ENCODE data around the gene ADRM1.

DNA sequence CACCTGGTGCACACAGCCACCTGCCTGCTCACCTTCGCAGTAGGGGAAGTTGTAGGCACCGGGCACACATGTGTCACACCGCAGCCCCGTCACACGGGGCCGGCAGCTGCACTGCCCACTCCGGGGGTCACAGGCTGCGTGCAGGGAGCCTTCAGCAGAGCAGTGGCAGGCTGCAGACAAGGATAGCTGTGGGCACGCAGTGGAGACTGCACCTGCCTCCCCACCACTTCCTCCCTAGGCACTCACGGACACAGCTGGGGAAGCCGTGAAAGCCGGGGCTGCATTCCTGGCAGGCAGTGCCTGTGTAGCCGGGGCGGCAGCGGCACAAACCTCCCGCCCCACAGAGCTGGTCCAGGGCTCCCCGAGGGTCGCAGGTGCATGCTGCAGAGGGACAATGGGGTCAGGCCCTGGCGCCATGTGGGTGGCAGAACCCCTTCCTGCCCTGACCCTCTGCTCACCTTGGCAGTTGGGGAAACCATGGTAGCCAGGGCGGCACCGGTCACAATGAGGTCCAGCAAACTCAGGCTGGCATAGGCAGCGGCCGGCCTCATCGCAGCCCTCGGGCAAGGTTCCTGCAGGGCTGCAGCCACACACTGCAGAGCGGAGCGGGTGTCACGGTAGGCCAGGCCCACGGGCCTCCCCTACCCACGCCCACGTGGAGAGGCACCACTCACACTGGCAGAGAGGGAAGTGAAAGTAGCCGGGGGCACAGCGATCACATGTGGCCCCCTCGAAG is 34.9 kb downstream of the ADRM1 start:
- TF ChIP-seq OSR1 (CRISPR knock-in tag; IDR thresholded peaks at IDR 0.05) (no peak), GLIS3 (CRISPR knock-in tag; IDR thresholded peaks at IDR 0.05) (no peak), ISL1 (CRISPR knock-in tag; IDR thresholded peaks at IDR 0.05) (no peak), ZNF565 (CRISPR knock-in tag; conservative IDR thresholded peaks at IDR 0.05; ENCODE audit: low read depth) (no peak), BACH2 (CRISPR knock-in tag; IDR thresholded peaks at IDR 0.05; ENCODE audit: borderline replicate concordance) (no peak), ZFP3 (CRISPR knock-in tag; IDR thresholded peaks at IDR 0.05) (no peak)
- TF ChIP-seq, protein P1, sequence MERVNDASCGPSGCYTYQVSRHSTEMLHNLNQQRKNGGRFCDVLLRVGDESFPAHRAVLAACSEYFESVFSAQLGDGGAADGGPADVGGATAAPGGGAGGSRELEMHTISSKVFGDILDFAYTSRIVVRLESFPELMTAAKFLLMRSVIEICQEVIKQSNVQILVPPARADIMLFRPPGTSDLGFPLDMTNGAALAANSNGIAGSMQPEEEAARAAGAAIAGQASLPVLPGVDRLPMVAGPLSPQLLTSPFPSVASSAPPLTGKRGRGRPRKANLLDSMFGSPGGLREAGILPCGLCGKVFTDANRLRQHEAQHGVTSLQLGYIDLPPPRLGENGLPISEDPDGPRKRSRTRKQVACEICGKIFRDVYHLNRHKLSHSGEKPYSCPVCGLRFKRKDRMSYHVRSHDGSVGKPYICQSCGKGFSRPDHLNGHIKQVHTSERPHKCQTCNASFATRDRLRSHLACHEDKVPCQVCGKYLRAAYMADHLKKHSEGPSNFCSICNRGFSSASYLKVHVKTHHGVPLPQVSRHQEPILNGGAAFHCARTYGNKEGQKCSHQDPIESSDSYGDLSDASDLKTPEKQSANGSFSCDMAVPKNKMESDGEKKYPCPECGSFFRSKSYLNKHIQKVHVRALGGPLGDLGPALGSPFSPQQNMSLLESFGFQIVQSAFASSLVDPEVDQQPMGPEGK (CRISPR knock-in tag; IDR thresholded peaks at IDR 0.05; ENCODE audit: borderline replicate concordance), result no peak
- TF ChIP-seq, protein P2, sequence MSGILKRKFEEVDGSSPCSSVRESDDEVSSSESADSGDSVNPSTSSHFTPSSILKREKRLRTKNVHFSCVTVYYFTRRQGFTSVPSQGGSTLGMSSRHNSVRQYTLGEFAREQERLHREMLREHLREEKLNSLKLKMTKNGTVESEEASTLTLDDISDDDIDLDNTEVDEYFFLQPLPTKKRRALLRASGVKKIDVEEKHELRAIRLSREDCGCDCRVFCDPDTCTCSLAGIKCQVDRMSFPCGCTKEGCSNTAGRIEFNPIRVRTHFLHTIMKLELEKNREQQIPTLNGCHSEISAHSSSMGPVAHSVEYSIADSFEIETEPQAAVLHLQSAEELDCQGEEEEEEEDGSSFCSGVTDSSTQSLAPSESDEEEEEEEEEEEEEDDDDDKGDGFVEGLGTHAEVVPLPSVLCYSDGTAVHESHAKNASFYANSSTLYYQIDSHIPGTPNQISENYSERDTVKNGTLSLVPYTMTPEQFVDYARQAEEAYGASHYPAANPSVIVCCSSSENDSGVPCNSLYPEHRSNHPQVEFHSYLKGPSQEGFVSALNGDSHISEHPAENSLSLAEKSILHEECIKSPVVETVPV (CRISPR knock-in tag; IDR thresholded peaks at IDR 0.05), result no peak

Measured in SK-N-SH treated with all-trans-retinoic acid at 6 μM for 48 hours (cell line).